Measurements from ENCODE around the gene HPS1.

HPS1 gene

GRCh38 chr10:98419469-98420261 lies 27.1 kb downstream of the HPS1 start:
- no peak for DNase-seq (ENCODE audit: low read depth in 2 of 2)
- TF ChIP-seq CTCF (IDR thresholded peaks at IDR 0.05; ENCODE audit: low read depth, low read length) = no peak
- H3K4me3 ChIP-seq (replicated peaks in 1 of 2; ENCODE audit: low read depth in 2 of 2, low read length in 2 of 2) = no peak overlapping the region

GRCh38 chr10:98418665-98419468 lies 27.9 kb downstream of the HPS1 start:
- DNase-seq (ENCODE audit: low read depth in 2 of 2) = no peak
- H3K4me3 ChIP-seq (replicated peaks in 1 of 2; ENCODE audit: low read depth in 2 of 2, low read length in 2 of 2) = no peak overlapping the region
- no peak for TF ChIP-seq CTCF (IDR thresholded peaks at IDR 0.05; ENCODE audit: low read depth, low read length)

- no peak for TF ChIP-seq CTCF (IDR thresholded peaks at IDR 0.05; ENCODE audit: low read depth, low read length)
- no peak overlapping the region for H3K4me3 ChIP-seq (replicated peaks in 1 of 2; ENCODE audit: low read depth in 2 of 2, low read length in 2 of 2)
- DNase-seq (ENCODE audit: low read depth in 2 of 2) = no peak
Measured at GRCh38 chr10:98417973-98418664, 28.6 kb downstream of the HPS1 start.

DNA sequence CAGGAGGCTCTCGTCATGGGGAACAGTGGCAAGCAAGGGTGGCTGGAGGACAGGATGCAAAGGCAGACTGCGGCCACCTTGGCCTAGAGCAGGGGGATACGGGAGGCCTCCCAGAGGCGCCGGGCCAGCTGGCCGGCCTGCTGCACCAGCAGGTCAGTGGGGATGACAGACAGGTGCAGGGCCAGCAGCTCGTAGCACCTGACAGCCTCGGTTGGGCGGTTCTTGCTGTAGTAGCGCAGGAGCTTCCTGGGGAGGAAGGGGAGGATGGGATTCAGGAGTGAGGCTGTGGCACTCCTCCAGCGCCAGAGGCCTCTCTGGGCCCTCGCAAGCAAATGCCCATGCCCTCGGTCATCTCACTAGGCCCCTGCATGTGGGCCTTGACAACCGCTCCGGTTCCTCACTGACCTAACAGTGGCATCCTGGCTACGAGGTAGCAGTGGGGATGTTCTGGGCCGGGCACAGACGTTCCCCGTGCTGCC lies 29.2 kb downstream of the HPS1 start:
- no peak for TF ChIP-seq CTCF (IDR thresholded peaks at IDR 0.05; ENCODE audit: low read depth, low read length)
- no peak for DNase-seq (ENCODE audit: low read depth in 2 of 2)
- no peak overlapping the region for H3K4me3 ChIP-seq (replicated peaks in 1 of 2; ENCODE audit: low read depth in 2 of 2, low read length in 2 of 2)

GRCh38 chr10:98416606-98417388 lies 29.9 kb downstream of the HPS1 start:
- DNase-seq (ENCODE audit: low read depth in 2 of 2) = no peak
- no peak for TF ChIP-seq CTCF (IDR thresholded peaks at IDR 0.05; ENCODE audit: low read depth, low read length)
- H3K4me3 ChIP-seq (replicated peaks in 1 of 2; ENCODE audit: low read depth in 2 of 2, low read length in 2 of 2) = no peak overlapping the region

GRCh38 chr10:98415731-98416119 lies 31.0 kb downstream of the HPS1 start:
- H3K4me3 ChIP-seq (replicated peaks in 1 of 2; ENCODE audit: low read depth in 2 of 2, low read length in 2 of 2) = no peak overlapping the region
- DNase-seq (ENCODE audit: low read depth in 2 of 2) = peak in 1 of 2 donors; percentile 33
- no peak for TF ChIP-seq CTCF (IDR thresholded peaks at IDR 0.05; ENCODE audit: low read depth, low read length)

Measured in cardiac fibroblast (primary cell).